Measurements from ENCODE around the gene LILRB1.

- TF ChIP-seq, protein P1, sequence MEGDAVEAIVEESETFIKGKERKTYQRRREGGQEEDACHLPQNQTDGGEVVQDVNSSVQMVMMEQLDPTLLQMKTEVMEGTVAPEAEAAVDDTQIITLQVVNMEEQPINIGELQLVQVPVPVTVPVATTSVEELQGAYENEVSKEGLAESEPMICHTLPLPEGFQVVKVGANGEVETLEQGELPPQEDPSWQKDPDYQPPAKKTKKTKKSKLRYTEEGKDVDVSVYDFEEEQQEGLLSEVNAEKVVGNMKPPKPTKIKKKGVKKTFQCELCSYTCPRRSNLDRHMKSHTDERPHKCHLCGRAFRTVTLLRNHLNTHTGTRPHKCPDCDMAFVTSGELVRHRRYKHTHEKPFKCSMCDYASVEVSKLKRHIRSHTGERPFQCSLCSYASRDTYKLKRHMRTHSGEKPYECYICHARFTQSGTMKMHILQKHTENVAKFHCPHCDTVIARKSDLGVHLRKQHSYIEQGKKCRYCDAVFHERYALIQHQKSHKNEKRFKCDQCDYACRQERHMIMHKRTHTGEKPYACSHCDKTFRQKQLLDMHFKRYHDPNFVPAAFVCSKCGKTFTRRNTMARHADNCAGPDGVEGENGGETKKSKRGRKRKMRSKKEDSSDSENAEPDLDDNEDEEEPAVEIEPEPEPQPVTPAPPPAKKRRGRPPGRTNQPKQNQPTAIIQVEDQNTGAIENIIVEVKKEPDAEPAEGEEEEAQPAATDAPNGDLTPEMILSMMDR (IDR thresholded peaks at IDR 0.05; ENCODE audit: low read length) = no peak
- no peak for TF ChIP-seq EZH2 (IDR thresholded peaks at IDR 0.05; ENCODE audit: borderline replicate concordance, low read length)
Observed at GRCh38 chr19:54667217-54667616, 36.9 kb downstream of the LILRB1 start.
